ENCODE measurements around the gene ROMO1. TPM values are rescaled to one million over a fixed set of nuclear protein-coding genes. Genes with fewer than 3 reads are reported as not detected.
"Not testable (repeated sequence)": the region's sequence is repeated elsewhere in the genome, so short reads cannot be mapped to it uniquely, and the experiment has no call there.

Gene ROMO1
- total and polyA plus RNA-seq, 5 donors: 156 to 379 (median 173) TPM

DNA sequence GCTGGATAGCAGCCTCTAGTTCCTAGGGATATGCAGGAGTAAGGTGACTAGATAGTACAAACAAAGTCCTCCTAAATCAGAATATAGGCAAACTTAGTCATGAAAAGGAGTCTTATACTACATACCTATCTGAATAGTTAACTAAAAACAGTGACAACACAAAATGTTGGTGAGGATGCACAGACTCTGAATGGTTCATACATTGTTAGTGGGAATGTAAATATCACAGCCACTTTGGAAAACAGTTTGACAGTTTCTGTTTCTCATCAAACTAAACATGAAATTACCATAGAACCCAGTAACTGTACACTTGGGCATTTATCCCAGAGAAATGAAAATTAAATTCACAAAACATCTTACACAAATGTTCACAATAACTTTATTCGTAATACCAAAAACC lies 17.2 kb upstream of the ROMO1 start:
- H3K4me3 ChIP-seq (ENCODE audit: low read length): no peak overlapping the region
- no peak for DNase-seq
- no peak overlapping the region for H3K27ac ChIP-seq (ENCODE audit: low read length)
- intact Hi-C loops (cut with DNase I): no loop called here
- no peaks in the 10 kb centered on the region for H3K9me3 ChIP-seq (ENCODE audit: control insufficient read depth, low read length)
- H3K27me3 ChIP-seq (ENCODE audit: control insufficient read depth, insufficient read depth): no peaks in the 10 kb centered on the region
- no peaks in the 10 kb centered on the region for H3K4me1 ChIP-seq (ENCODE audit: control insufficient read depth, insufficient read depth, low read length)
- ATAC-seq: no peak
- 97% methylated on average over 1 of the region's 1 CpG for WGBS

- H3K4me1 ChIP-seq (ENCODE audit: control insufficient read depth, insufficient read depth, low read length); ATAC-seq; DNase-seq; H3K4me3 ChIP-seq (ENCODE audit: low read length); intact Hi-C loops (cut with DNase I); H3K27ac ChIP-seq (ENCODE audit: low read length); H3K27me3 ChIP-seq (ENCODE audit: control insufficient read depth, insufficient read depth); H3K9me3 ChIP-seq (ENCODE audit: control insufficient read depth, low read length): not testable (repeated sequence)
- WGBS: 96% methylated on average over 9 of the region's 9 CpGs
These were observed 13.8 kb upstream of the ROMO1 start for GRCh38 chr20:35685368-35685767.

GRCh38 chr20:35686872-35687271 lies 12.3 kb upstream of the ROMO1 start:
- ATAC-seq; H3K4me1 ChIP-seq (ENCODE audit: control insufficient read depth, insufficient read depth, low read length); intact Hi-C loops (cut with DNase I); DNase-seq; H3K27me3 ChIP-seq (ENCODE audit: control insufficient read depth, insufficient read depth); H3K4me3 ChIP-seq (ENCODE audit: low read length); H3K27ac ChIP-seq (ENCODE audit: low read length); H3K9me3 ChIP-seq (ENCODE audit: control insufficient read depth, low read length): not testable (repeated sequence)
- WGBS: 93% methylated on average over 11 of the region's 11 CpGs

GRCh38 chr20:35690265-35690664 lies 8.9 kb upstream of the ROMO1 start:
- intact Hi-C loops (cut with DNase I): no loop called here

DNA sequence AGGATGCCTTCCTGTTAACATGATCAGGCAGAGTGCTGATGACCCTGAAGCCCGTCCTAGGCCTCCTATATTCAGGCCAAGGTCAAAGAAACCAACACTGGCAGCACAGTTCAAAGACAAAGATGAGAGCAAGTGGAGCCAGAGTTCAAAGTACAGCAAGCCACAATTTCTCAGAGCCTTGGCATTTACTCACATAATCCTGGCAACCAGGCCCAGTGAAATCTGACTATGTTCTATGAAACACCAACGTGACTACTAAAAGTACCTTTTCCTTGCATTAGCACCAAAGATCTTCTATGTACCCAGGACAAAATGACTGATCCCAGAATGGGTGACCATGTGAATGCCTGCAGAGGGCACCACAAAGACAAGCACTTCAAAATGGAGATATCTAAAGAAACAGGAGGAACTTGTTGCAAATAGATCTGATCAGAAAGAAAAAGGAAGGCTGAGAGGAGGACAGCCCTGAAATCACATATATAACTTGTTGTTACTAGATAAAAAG lies 3.9 kb upstream of the ROMO1 start:
- no peak for DNase-seq
- WGBS: 82% methylated on average over 2 of the region's 2 CpGs
- Histone ChIP-seq H3K27me3 (ENCODE audit: control insufficient read depth, insufficient read depth) (no peaks in the 10 kb centered on the region), H3K9me3 (ENCODE audit: control insufficient read depth, low read length) (no peaks in the 10 kb centered on the region), H3K27ac (ENCODE audit: low read length) (no peak overlapping the region), H3K4me3 (ENCODE audit: low read length) (no peak overlapping the region), H3K4me1 (ENCODE audit: control insufficient read depth, insufficient read depth, low read length) (peaks cover 9% of the 10 kb centered on the region)
- intact Hi-C loops (cut with DNase I): loop anchor here in 1 of 4 donors (5.0 kb wide), 1 partner anchor 37 kb away; no protein-coding TSS in a partner anchor
- no peak for ATAC-seq

More at GRCh38 chr20:35690265-35690664, 8.9 kb upstream of the ROMO1 start:
- H3K4me1 ChIP-seq (ENCODE audit: control insufficient read depth, insufficient read depth, low read length): no peaks in the 10 kb centered on the region
- WGBS: 86% methylated on average over 4 of the region's 4 CpGs
- no peaks in the 10 kb centered on the region for H3K27me3 ChIP-seq (ENCODE audit: control insufficient read depth, insufficient read depth)
- no peaks in the 10 kb centered on the region for H3K9me3 ChIP-seq (ENCODE audit: control insufficient read depth, low read length)
- H3K4me3 ChIP-seq (ENCODE audit: low read length): no peak overlapping the region
- no peak overlapping the region for H3K27ac ChIP-seq (ENCODE audit: low read length)
- no peak for ATAC-seq
- DNase-seq: no peak

GRCh38 chr20:35695978-35696377 lies 3.2 kb upstream of the ROMO1 start:
- ATAC-seq: no peak

DNA sequence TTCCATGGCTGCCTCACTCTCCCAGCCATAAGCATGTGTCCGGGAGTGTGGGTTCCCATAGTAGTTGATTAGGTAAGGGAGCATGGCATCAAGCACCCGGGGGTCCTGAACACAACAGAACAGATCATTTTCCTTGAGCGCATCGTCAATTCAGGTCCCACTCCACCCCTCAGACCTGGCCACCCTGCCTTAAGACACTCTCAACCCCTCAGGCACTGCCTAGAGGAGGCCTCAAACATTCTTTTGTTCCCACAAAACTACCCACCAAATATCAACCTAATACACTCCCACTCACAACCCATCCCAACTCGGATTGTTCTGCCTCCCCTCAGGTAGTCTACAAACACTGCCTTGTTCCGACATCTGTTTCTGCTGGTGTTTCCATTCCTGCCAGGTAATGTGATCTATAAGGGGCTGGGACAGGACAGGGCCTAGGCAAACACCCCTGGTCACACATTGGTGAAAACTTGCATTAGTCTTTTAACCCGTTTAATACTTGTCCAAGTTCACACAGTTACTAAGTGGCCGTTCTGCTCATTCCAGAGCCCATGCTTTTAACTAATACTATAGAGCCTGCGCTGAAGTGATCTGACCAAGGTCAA lies 1.4 kb upstream of the ROMO1 start:
- intact Hi-C loops (cut with DNase I): loop anchor here in 1 of 4 donors (5.0 kb wide), 1 partner anchor 35 kb away; no protein-coding TSS in a partner anchor
- ATAC-seq: no peak
- H3K27ac ChIP-seq (ENCODE audit: low read length): no peak overlapping the region

More at GRCh38 chr20:35695978-35696377, 3.2 kb upstream of the ROMO1 start:
- intact Hi-C loops (cut with DNase I): loop anchor here in 1 of 4 donors (5.0 kb wide), 1 partner anchor 36 kb away; no protein-coding TSS in a partner anchor
- no peak overlapping the region for H3K27ac ChIP-seq (ENCODE audit: low read length)
- peaks cover 11% of the 10 kb centered on the region for H3K4me1 ChIP-seq (ENCODE audit: control insufficient read depth, insufficient read depth, low read length)
- no peaks in the 10 kb centered on the region for H3K27me3 ChIP-seq (ENCODE audit: control insufficient read depth, insufficient read depth)
- H3K4me3 ChIP-seq (ENCODE audit: low read length): no peak overlapping the region
- H3K9me3 ChIP-seq (ENCODE audit: control insufficient read depth, low read length): no peaks in the 10 kb centered on the region
- 83% methylated on average over 4 of the region's 4 CpGs for WGBS
- no peak for DNase-seq

GRCh38 chr20:35698298-35699126 lies 693 bp upstream of the ROMO1 start:
- Histone ChIP-seq H3K9me3 (ENCODE audit: control insufficient read depth, low read length) (no peaks in the 10 kb centered on the region), H3K27me3 (ENCODE audit: control insufficient read depth, insufficient read depth) (no peaks in the 10 kb centered on the region), H3K4me1 (ENCODE audit: control insufficient read depth, insufficient read depth, low read length) (peaks cover 11% of the 10 kb centered on the region), H3K27ac (ENCODE audit: low read length) (peak overlapping the region; percentile 72), H3K4me3 (ENCODE audit: low read length) (peak overlapping the region; percentile 53)
- ATAC-seq (peak; percentile 56), DNase-seq (no peak)
- WGBS: 6% methylated on average over 37 of the region's 37 CpGs
- intact Hi-C loops (cut with DNase I): loop anchor here in 1 of 4 donors (5.0 kb wide), 1 partner anchor 34 kb away; no protein-coding TSS in a partner anchor

More for the DNA sequence above, 1.4 kb upstream of the ROMO1 start:
- H3K27me3 ChIP-seq (ENCODE audit: control insufficient read depth, insufficient read depth): no peaks in the 10 kb centered on the region
- H3K9me3 ChIP-seq (ENCODE audit: control insufficient read depth, low read length): no peaks in the 10 kb centered on the region
- WGBS: 81% methylated on average over 9 of the region's 9 CpGs
- H3K4me3 ChIP-seq (ENCODE audit: low read length): peak overlapping the region; percentile 53
- peaks cover 11% of the 10 kb centered on the region for H3K4me1 ChIP-seq (ENCODE audit: control insufficient read depth, insufficient read depth, low read length)
- DNase-seq: no peak

- 19% methylated on average over 6 of the region's 6 CpGs for WGBS
- H3K4me1 ChIP-seq (ENCODE audit: control insufficient read depth, insufficient read depth, low read length): peaks cover 11% of the 10 kb centered on the region
These were observed 886 bp downstream of the ROMO1 start for GRCh38 chr20:35699957-35700624.

GRCh38 chr20:35700625-35701148 lies 1.5 kb downstream of the ROMO1 start:
- DNase-seq: no peak
- H3K9me3 ChIP-seq (ENCODE audit: control insufficient read depth, low read length): no peaks in the 10 kb centered on the region
- intact Hi-C loops (cut with DNase I): no loop called here
- H3K4me1 ChIP-seq (ENCODE audit: control insufficient read depth, insufficient read depth, low read length): peaks cover 11% of the 10 kb centered on the region
- no peak for ATAC-seq
- 90% methylated on average over 7 of the region's 7 CpGs for WGBS
- H3K27ac ChIP-seq (ENCODE audit: low read length): no peak overlapping the region
- H3K27me3 ChIP-seq (ENCODE audit: control insufficient read depth, insufficient read depth): no peaks in the 10 kb centered on the region
- no peak overlapping the region for H3K4me3 ChIP-seq (ENCODE audit: low read length)

More at GRCh38 chr20:35699957-35700624, 886 bp downstream of the ROMO1 start:
- Histone ChIP-seq H3K27ac (ENCODE audit: low read length) (peak overlapping the region; percentile 72), H3K9me3 (ENCODE audit: control insufficient read depth, low read length) (no peaks in the 10 kb centered on the region), H3K27me3 (ENCODE audit: control insufficient read depth, insufficient read depth) (no peaks in the 10 kb centered on the region), H3K4me3 (ENCODE audit: low read length) (peak overlapping the region; percentile 53)
- ATAC-seq: no peak
- DNase-seq: no peak
- intact Hi-C loops (cut with DNase I): loop anchor here in 1 of 4 donors (5.0 kb wide), 1 partner anchor 32 kb away; no protein-coding TSS in a partner anchor
